NCI-H1048 (cell line): ENCODE data around the gene ZNF101.
A peak's percentile ranks its signal among the peaks of the same experiment; 100 is the strongest.

Experiments
- DNase-seq: peaks from one replicate; lab custom pipeline; 2025; lab: John Stamatoyannopoulos, UW

ZNF101 gene

GRCh38 chr19:19668230-19669012 lies at the start of gene ZNF101:
TSS of gene ZNF101 (plus strand) at chr19:19668839. CDS start at chr19:19668964, 125 bp downstream.
- DNase-seq = peak; percentile 96

GRCh38 chr19:19619181-19619848 lies 49.3 kb upstream of the ZNF101 start:
- DNase-seq = no peak

- no peak for DNase-seq
Measured at GRCh38 chr19:19619849-19620210, 48.8 kb upstream of the ZNF101 start.

- no peak for DNase-seq
Measured at GRCh38 chr19:19623383-19623782, 45.3 kb upstream of the ZNF101 start.

- DNase-seq = no peak
Measured at GRCh38 chr19:19624032-19624570, 44.5 kb upstream of the ZNF101 start.

- DNase-seq = no peak
Measured at GRCh38 chr19:19626516-19627472, 41.8 kb upstream of the ZNF101 start.

- peak; percentile 33 for DNase-seq
Measured at GRCh38 chr19:19627621-19628500, 40.8 kb upstream of the ZNF101 start, which contains the start of gene LPAR2. TSS of gene LPAR2 (minus strand) at chr19:19628220. CDS start at chr19:19627275, 945 bp downstream.

- peak; percentile 37 for DNase-seq
Measured at GRCh38 chr19:19628501-19629134, 40.0 kb upstream of the ZNF101 start.

- no peak for DNase-seq
Measured at GRCh38 chr19:19630062-19630414, 38.6 kb upstream of the ZNF101 start.

- DNase-seq = no peak
Measured at GRCh38 chr19:19630426-19630825, 38.2 kb upstream of the ZNF101 start.

- no peak for DNase-seq
Measured at GRCh38 chr19:19631346-19631745, 37.3 kb upstream of the ZNF101 start.

GRCh38 chr19:19632661-19633060 lies 36.0 kb upstream of the ZNF101 start:
- DNase-seq = no peak

- no peak for DNase-seq
Measured at GRCh38 chr19:19633711-19634515, 34.7 kb upstream of the ZNF101 start.

GRCh38 chr19:19634516-19635312 lies 33.9 kb upstream of the ZNF101 start:
- DNase-seq = no peak

GRCh38 chr19:19635313-19635702 lies 33.3 kb upstream of the ZNF101 start:
- DNase-seq = no peak

- DNase-seq = no peak
Measured at GRCh38 chr19:19636573-19637185, 32.0 kb upstream of the ZNF101 start.

GRCh38 chr19:19637186-19637522 lies 31.5 kb upstream of the ZNF101 start:
- no peak for DNase-seq

- no peak for DNase-seq
Measured at GRCh38 chr19:19637523-19638251, 31.0 kb upstream of the ZNF101 start.
